Prostate gland (tissue), 2 donors: ENCODE data around the gene TTN.

ENCODE experiments used
- CTCF ChIP-seq, 4 experiments: fragments of 200-600 bp in 2 of 4; fragments of 450-650 bp in 2 of 4; sonication (generic) in 2 of 4; IDR thresholded peaks; 1 replicate in 3 of 4; 2 replicates in 1 of 4; pipeline ENCODE4 v1.5.1; 2016 to 2019; ENCODE audit warnings: antibody characterized with exemption in 4 of 4, mild to moderate bottlenecking in 2 of 4, moderate library complexity in 2 of 4
- POLR2A ChIP-seq: fragments of 450-650 bp; IDR thresholded peaks from one replicate; pipeline ENCODE4 v1.6.1; 2016; ENCODE audit warnings: antibody characterized with exemption, mild to moderate bottlenecking
- POLR2AphosphoS5 ChIP-seq: sonication (generic); formaldehyde crosslinking; IDR thresholded peaks from one replicate; pipeline ENCODE4 v1.6.1; 2017; ENCODE audit warnings: antibody characterized with exemption

GRCh38 chr2:178848335-178848734 lies 41.1 kb upstream of the TTN start:
- TF ChIP-seq CTCF (IDR thresholded peaks at IDR 0.05) (no peak), POLR2A (no peak), POLR2AphosphoS5 (no peak)
